Natural killer cell (primary cell): ENCODE data around the gene BTN1A1. TPM values are rescaled to one million over a fixed set of nuclear protein-coding genes. Genes with fewer than 3 reads are reported as not detected.

ENCODE experiments used
- ATAC-seq, 3 donors: fragments of 150-1000 bp in 2 of 3; fragments of 200-7000 bp in 1 of 3; cut with Tn5 transposase; 1 replicate in 1 of 3; 2 replicates in 2 of 3; pipeline ENCODE4 v1.10.0; 2021; ENCODE audit warnings: mild to moderate bottlenecking in 2 of 3, moderate library complexity in 2 of 3
- DNase-seq, 2 donors: peaks; one replicate each; pipeline versions ENCODE4 v3.0.0 to v3.0.0-alpha.2; 2013 to 2021; ENCODE audit warnings: mixed read lengths in 1 of 2
- H3K27ac ChIP-seq: one replicate; pipeline ENCODE4 v1.5.1; 2013; ENCODE audit warnings: mild to moderate bottlenecking, low read length
- H3K27me3 ChIP-seq: one replicate; pipeline ENCODE4 v1.6.1; 2013; ENCODE audit warnings: low read length; ENCODE audit not compliant: control insufficient read depth, insufficient read depth
- H3K36me3 ChIP-seq: one replicate; pipeline ENCODE4 v1.6.1; 2013; ENCODE audit warnings: low read length; ENCODE audit not compliant: control insufficient read depth, insufficient read depth
- H3K4me1 ChIP-seq: one replicate; pipeline ENCODE4 v1.6.1; 2013; ENCODE audit warnings: low read length; ENCODE audit not compliant: control insufficient read depth, insufficient read depth
- H3K4me3 ChIP-seq: one replicate; pipeline ENCODE4 v1.5.1; 2013; ENCODE audit warnings: low read length
- H3K9me3 ChIP-seq: one replicate; pipeline ENCODE4 v1.6.1; 2013; ENCODE audit warnings: low read length; ENCODE audit not compliant: control insufficient read depth, insufficient read depth
- H3K27ac Mint-ChIP-seq, 2 donors: one replicate each; pipeline ENCODE4 v1.8.0; 2022; ENCODE audit warnings: mild to moderate bottlenecking in 2 of 2, mixed read lengths in 2 of 2, moderate library complexity in 1 of 2
- H3K27me3 Mint-ChIP-seq, 2 donors: one replicate each; pipeline ENCODE4 v1.8.0; 2022; ENCODE audit warnings: low read depth in 2 of 2, mixed read lengths in 2 of 2
- H3K36me3 Mint-ChIP-seq: one replicate; pipeline ENCODE4 v1.8.0; 2022; ENCODE audit warnings: mixed read lengths
- H3K4me1 Mint-ChIP-seq, 2 donors: one replicate each; pipeline ENCODE4 v1.8.0; 2022; ENCODE audit warnings: mixed read lengths in 2 of 2
- H3K4me3 Mint-ChIP-seq: one replicate; pipeline ENCODE4 v1.8.0; 2022; ENCODE audit warnings: mild to moderate bottlenecking, moderate library complexity, mixed read lengths
- H3K9me3 Mint-ChIP-seq, 2 donors: one replicate each; pipeline ENCODE4 v1.8.0; 2022; ENCODE audit warnings: mixed read lengths in 2 of 2
- CTCF ChIP-seq: fragments of 200-600 bp; IDR thresholded peaks from one replicate; pipeline ENCODE4 v1.8.0; 2022; ENCODE audit warnings: antibody characterized with exemption
- WGBS: methylation state at CpG from one replicate; pipeline ENCODE4 v1.1.7; 2013; ENCODE audit warnings: missing lambda C conversion rate; ENCODE audit not compliant: insufficient coverage; 5-methylcytosine and 5-hydroxymethylcytosine counted together
- intact Hi-C: fragments of 100-400 bp; cut with micrococcal nuclease; formaldehyde crosslinking; loops from one replicate; pipeline ENCODE4 v1.14.2; 2022
- total RNA-seq, 4 donors: library from RNA; stranded (reverse); fragments of 120-200 nt in 1 of 4; gene quantifications; one replicate each; pipeline versions ENCODE4 v1.2.3 to v1.2.4, GENCODE V29; 2013 to 2022

The BTN1A1 gene
- total RNA-seq, 3 donors from 2014 or later (not counting 1 experiment from before 2014, with no cell fraction given): not detected

DNA sequence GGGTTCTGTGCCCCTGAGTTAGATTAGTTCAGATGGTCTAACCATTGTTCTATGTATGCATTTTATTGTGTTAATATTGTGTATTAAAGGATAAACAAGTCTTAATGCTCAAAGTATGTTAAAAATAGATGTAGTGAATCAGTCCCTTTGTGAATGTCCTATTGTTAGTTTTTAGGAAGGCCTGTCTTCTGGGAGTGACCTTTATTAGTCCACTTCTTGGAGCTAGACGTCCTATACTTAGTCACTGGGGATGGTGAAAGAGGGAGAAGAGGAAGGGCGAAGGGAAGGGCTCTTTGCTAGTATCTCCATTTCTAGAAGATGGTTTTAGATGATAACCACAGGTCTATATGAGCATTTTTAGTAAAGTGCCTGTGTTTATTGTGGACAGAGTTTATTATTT, 25.7 kb downstream of the BTN1A1 start:
- Mint-ChIP-seq H3K9me3 (no peaks in the 10 kb centered on the region), H3K27me3 (no peaks in the 10 kb centered on the region), H3K4me1 (peaks cover 17 to 30% of the 10 kb centered on the region in 2 donors), H3K4me3 (no peak overlapping the region), H3K36me3 (peaks cover 5% of the 10 kb centered on the region), H3K27ac (no peak overlapping the region)
- H3K27me3 ChIP-seq: no peaks in the 10 kb centered on the region
- H3K36me3 ChIP-seq: no peaks in the 10 kb centered on the region
- no peak overlapping the region for H3K27ac ChIP-seq
- H3K9me3 ChIP-seq: no peaks in the 10 kb centered on the region
- DNase-seq: no peak
- WGBS: 94% methylated on average over 2 of the region's 2 CpGs
- no peak for TF ChIP-seq CTCF
- peaks cover 7% of the 10 kb centered on the region for H3K4me1 ChIP-seq
- no peak for ATAC-seq
- intact Hi-C loops: no loop called here
- H3K4me3 ChIP-seq: no peak overlapping the region

- peaks cover 7% of the 10 kb centered on the region for H3K4me1 ChIP-seq
- Mint-ChIP-seq H3K9me3 (no peaks in the 10 kb centered on the region), H3K27me3 (no peaks in the 10 kb centered on the region), H3K4me1 (peaks cover 9 to 33% of the 10 kb centered on the region in 2 donors), H3K36me3 (no peaks in the 10 kb centered on the region), H3K27ac (no peak overlapping the region), H3K4me3 (no peak overlapping the region)
- H3K36me3 ChIP-seq: no peaks in the 10 kb centered on the region
- ATAC-seq: no peak
- no peak for TF ChIP-seq CTCF
- no peaks in the 10 kb centered on the region for H3K9me3 ChIP-seq
- intact Hi-C loops: no loop called here
- H3K4me3 ChIP-seq: no peak overlapping the region
- 100% methylated on average over 1 of the region's 1 CpG for WGBS
- H3K27ac ChIP-seq: no peak overlapping the region
- DNase-seq: no peak
- H3K27me3 ChIP-seq: no peaks in the 10 kb centered on the region
Observed at GRCh38 chr6:26526928-26527327, 26.8 kb downstream of the BTN1A1 start.

- intact Hi-C loops: loop anchor here (10.0 kb wide), 2 partner anchors 945 to 1225 kb away; partner anchors contain the start of gene ZNF184
- H3K4me3 Mint-ChIP-seq: no peak overlapping the region
- peaks cover 0 to 4% of the 10 kb centered on the region in 2 donors for H3K27me3 Mint-ChIP-seq
- Histone ChIP-seq H3K9me3 (no peaks in the 10 kb centered on the region), H3K4me1 (peaks cover 3% of the 10 kb centered on the region), H3K36me3 (no peaks in the 10 kb centered on the region), H3K27me3 (no peaks in the 10 kb centered on the region), H3K27ac (no peak overlapping the region), H3K4me3 (no peak overlapping the region)
- WGBS: 100% methylated on average over 2 of the region's 2 CpGs
- DNase-seq (no peak), ATAC-seq (no peak)
- H3K27ac Mint-ChIP-seq: no peak overlapping the region
- peaks cover 0 to 3% of the 10 kb centered on the region in 2 donors for H3K9me3 Mint-ChIP-seq
- H3K36me3 Mint-ChIP-seq: peaks cover 7% of the 10 kb centered on the region
- TF ChIP-seq CTCF: no peak
- peaks cover 20 to 37% of the 10 kb centered on the region in 2 donors for H3K4me1 Mint-ChIP-seq
Observed at GRCh38 chr6:26530203-26530602, 30.1 kb downstream of the BTN1A1 start.

DNA sequence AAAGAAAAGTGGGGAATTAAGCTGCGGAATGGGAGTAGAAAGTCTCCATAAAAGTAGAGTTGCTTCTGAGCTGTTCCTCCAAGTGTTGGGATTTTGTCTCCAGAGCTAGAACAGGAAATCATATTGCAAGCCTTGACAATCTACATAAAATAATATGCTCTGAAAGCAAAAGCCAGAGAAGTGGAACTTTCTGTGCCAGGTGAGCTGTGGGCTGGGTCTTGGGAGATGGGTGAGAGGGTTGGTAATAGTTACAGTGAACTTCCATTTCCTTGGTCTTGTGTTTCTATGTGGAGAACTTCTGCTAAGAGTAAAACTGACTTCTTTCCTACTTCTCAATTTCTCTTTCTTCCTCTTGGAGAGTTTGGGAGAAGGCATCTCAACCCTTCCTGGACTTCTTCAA, 31.8 kb downstream of the BTN1A1 start:
- H3K9me3 ChIP-seq: no peaks in the 10 kb centered on the region
- DNase-seq (peak in 1 of 2 donors; percentile 40), ATAC-seq (no peak)
- H3K27ac Mint-ChIP-seq: peak overlapping the region; percentile 99
- peaks cover 18% of the 10 kb centered on the region for H3K4me1 ChIP-seq
- no peaks in the 10 kb centered on the region for H3K27me3 ChIP-seq
- intact Hi-C loops: loop anchor here (10.0 kb wide), 2 partner anchors 943 to 1223 kb away; partner anchors contain the start of gene ZNF184
- H3K27me3 Mint-ChIP-seq: peaks cover 0 to 4% of the 10 kb centered on the region in 2 donors
- no peak overlapping the region for H3K4me3 ChIP-seq
- peaks cover 7% of the 10 kb centered on the region for H3K36me3 Mint-ChIP-seq
- no CpG with 5 or more reads among the region's 1 CpG for WGBS
- peaks cover 29 to 43% of the 10 kb centered on the region in 2 donors for H3K4me1 Mint-ChIP-seq
- no peak for TF ChIP-seq CTCF
- H3K9me3 Mint-ChIP-seq: peaks cover 0 to 3% of the 10 kb centered on the region in 2 donors
- H3K27ac ChIP-seq: peak overlapping the region; percentile 75
- peak overlapping the region; percentile 100 for H3K4me3 Mint-ChIP-seq
- H3K36me3 ChIP-seq: no peaks in the 10 kb centered on the region
